Caco-2 (cell line): ENCODE data around the gene BCL3. TPM values are rescaled to one million over a fixed set of nuclear protein-coding genes. Genes with fewer than 3 reads are reported as not detected.
A peak's percentile ranks its signal among the peaks of the same experiment; 100 is the strongest.
"Not testable (repeated sequence)": the region's sequence is repeated elsewhere in the genome, so short reads cannot be mapped to it uniquely, and the experiment has no call there.

Experiments
- BruUV-seq: library from RNA; stranded (reverse); fragments of 400-500 nt; replicated peaks from 2 replicates; lab custom pipeline; 2021; lab: Mats Ljungman, UMichigan
- CTCF ChIA-PET: fragments of 300-600 bp; sonication (Branson Sonifier 250); formaldehyde crosslinking; loops from one replicate; lab custom pipeline; 2022; ENCODE audit warnings: antibody characterized with exemption; lab: Charles Lee
- POLR2A ChIA-PET: fragments of 300-600 bp; sonication (Branson Sonifier 250); formaldehyde crosslinking; loops from one replicate; lab custom pipeline; 2022; ENCODE audit warnings: antibody characterized with exemption; lab: Charles Lee
- DNase-seq, 2 experiments: peaks; one replicate each; pipeline versions ENCODE4 v3.0.0 to v3.0.0-alpha.2; 2020 to 2022
- H3K27me3 ChIP-seq: replicated peaks from 2 replicates; pipeline ENCODE4 v1.6.0; 2011; ENCODE audit warnings: low read length; ENCODE audit not compliant: control insufficient read depth, insufficient read depth
- H3K36me3 ChIP-seq: 2 replicates; pipeline ENCODE4 v1.5.1; 2011; ENCODE audit warnings: low read length; ENCODE audit not compliant: control insufficient read depth, insufficient read depth
- H3K4me1 ChIP-seq: fragments of 250-450 bp; sonication (Bioruptor Pico); 2 replicates; pipeline ENCODE4 v1.5.1; 2020; ENCODE audit warnings: mild to moderate bottlenecking
- H3K4me3 ChIP-seq: 2 replicates; pipeline ENCODE4 v1.5.1; 2011; ENCODE audit warnings: low read depth, mild to moderate bottlenecking, control low read depth, low read length
- H3K9me3 ChIP-seq: fragments of 250-450 bp; sonication (Bioruptor Pico); 2 replicates; pipeline ENCODE4 v1.5.1; 2020; ENCODE audit warnings: mild to moderate bottlenecking, moderate library complexity
- H3K27ac Mint-ChIP-seq: one replicate; pipeline ENCODE4 v1.8.0; 2022; ENCODE audit warnings: mixed read lengths; ENCODE audit not compliant: unreplicated experiment
- H3K27me3 Mint-ChIP-seq: one replicate; pipeline ENCODE4 v1.8.0; 2022; ENCODE audit warnings: mixed read lengths; ENCODE audit not compliant: insufficient read depth, unreplicated experiment
- H3K36me3 Mint-ChIP-seq: one replicate; pipeline ENCODE4 v1.8.0; 2022; ENCODE audit warnings: mild to moderate bottlenecking, mixed read lengths; ENCODE audit not compliant: insufficient read depth, unreplicated experiment
- H3K4me1 Mint-ChIP-seq: one replicate; pipeline ENCODE4 v1.8.0; 2022; ENCODE audit warnings: low read depth, mixed read lengths; ENCODE audit not compliant: unreplicated experiment
- H3K4me3 Mint-ChIP-seq: one replicate; pipeline ENCODE4 v1.8.0; 2022; ENCODE audit warnings: mild to moderate bottlenecking, moderate library complexity, mixed read lengths; ENCODE audit not compliant: unreplicated experiment
- H3K9me3 Mint-ChIP-seq: one replicate; pipeline ENCODE4 v1.8.0; 2022; ENCODE audit warnings: mixed read lengths; ENCODE audit not compliant: unreplicated experiment
- intact Hi-C: fragments of 100-400 bp; cut with micrococcal nuclease; formaldehyde crosslinking; loops from one replicate; pipeline ENCODE4 v1.10.0; 2022; ENCODE audit not compliant: unreplicated experiment
- total RNA-seq: library from RNA; stranded (reverse); gene quantifications from 2 replicates; pipeline ENCODE4 v1.2.3, GENCODE V29; 2022
- TF ChIP-seq, protein P1 (sequence below), 2 experiments: fragments of 200-600 bp in 1 of 2; IDR thresholded peaks; 1 replicate in 1 of 2; 2 replicates in 1 of 2; pipeline versions ENCODE4 v1.5.1 to v1.8.0; 2011 to 2022; ENCODE audit warnings: antibody characterized with exemption in 1 of 2, control low read depth in 1 of 2, inconsistent platforms in 1 of 2, low read depth in 1 of 2, low read length in 1 of 2, mild to moderate bottlenecking in 1 of 2, moderate library complexity in 1 of 2; ENCODE audit not compliant: insufficient read depth in 1 of 2, severe bottlenecking in 1 of 2, unreplicated experiment in 1 of 2

Gene BCL3
- total RNA-seq, 1 experiment from 2014 or later = 15.5 TPM

GRCh38 chr19:44718441-44719261 lies 29.9 kb upstream of the BCL3 start:
- Mint-ChIP-seq H3K4me1 (peaks cover 26% of the 10 kb centered on the region), H3K36me3 (peaks cover 19% of the 10 kb centered on the region), H3K4me3 (peak overlapping the region; percentile 71), H3K27ac (peak overlapping the region; percentile 96), H3K9me3 (peaks cover 15% of the 10 kb centered on the region), H3K27me3 (no peaks in the 10 kb centered on the region)
- TSS peak; percentile 74 for BruUV-seq
- Histone ChIP-seq H3K36me3 (no peaks in the 10 kb centered on the region; the same call in 1 of the 2 replicates), H3K27me3 (no peaks in the 10 kb centered on the region), H3K4me3 (0 out of 2 replicates have a peak overlapping the region, but pooled peaks have one; percentile 5), H3K9me3 (peaks cover 14% of the 10 kb centered on the region), H3K4me1 (peaks cover 34% of the 10 kb centered on the region)
- ChIA-PET POLR2A (interaction anchor here (1.0 to 1.3 kb wide), 2 partner anchors 24 to 52 kb away, joined by 5 to 8 read pairs; no protein-coding TSS in a partner anchor), CTCF (interaction anchor here (0.8 to 0.9 kb wide), 2 partner anchors 52 to 89 kb away, joined by 4 read pairs; no protein-coding TSS in a partner anchor)
- TF ChIP-seq, protein P1, sequence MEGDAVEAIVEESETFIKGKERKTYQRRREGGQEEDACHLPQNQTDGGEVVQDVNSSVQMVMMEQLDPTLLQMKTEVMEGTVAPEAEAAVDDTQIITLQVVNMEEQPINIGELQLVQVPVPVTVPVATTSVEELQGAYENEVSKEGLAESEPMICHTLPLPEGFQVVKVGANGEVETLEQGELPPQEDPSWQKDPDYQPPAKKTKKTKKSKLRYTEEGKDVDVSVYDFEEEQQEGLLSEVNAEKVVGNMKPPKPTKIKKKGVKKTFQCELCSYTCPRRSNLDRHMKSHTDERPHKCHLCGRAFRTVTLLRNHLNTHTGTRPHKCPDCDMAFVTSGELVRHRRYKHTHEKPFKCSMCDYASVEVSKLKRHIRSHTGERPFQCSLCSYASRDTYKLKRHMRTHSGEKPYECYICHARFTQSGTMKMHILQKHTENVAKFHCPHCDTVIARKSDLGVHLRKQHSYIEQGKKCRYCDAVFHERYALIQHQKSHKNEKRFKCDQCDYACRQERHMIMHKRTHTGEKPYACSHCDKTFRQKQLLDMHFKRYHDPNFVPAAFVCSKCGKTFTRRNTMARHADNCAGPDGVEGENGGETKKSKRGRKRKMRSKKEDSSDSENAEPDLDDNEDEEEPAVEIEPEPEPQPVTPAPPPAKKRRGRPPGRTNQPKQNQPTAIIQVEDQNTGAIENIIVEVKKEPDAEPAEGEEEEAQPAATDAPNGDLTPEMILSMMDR (IDR thresholded peaks at IDR 0.05; ENCODE audit: insufficient read depth in 1 of 2, low read depth in 1 of 2, low read length in 1 of 2, severe bottlenecking in 1 of 2, unreplicated experiment in 1 of 2) = no peak
- intact Hi-C loops = loop anchor here (1.0 kb wide), 1 partner anchor 23 kb away; no protein-coding TSS in a partner anchor
- DNase-seq = peak; percentile 70 to 81

- no peak overlapping the region for H3K4me3 Mint-ChIP-seq
- peaks cover 15% of the 10 kb centered on the region for H3K9me3 Mint-ChIP-seq
- BruUV-seq = no TSS peak
- Histone ChIP-seq H3K36me3 (no peaks in the 10 kb centered on the region; the same call in 1 of the 2 replicates), H3K4me3 (no peak overlapping the region), H3K9me3 (peaks cover 14% of the 10 kb centered on the region), H3K4me1 (peaks cover 39% of the 10 kb centered on the region), H3K27me3 (no peaks in the 10 kb centered on the region)
- H3K27me3 Mint-ChIP-seq = no peaks in the 10 kb centered on the region
- intact Hi-C loops = no loop called here
- peaks cover 32% of the 10 kb centered on the region for H3K4me1 Mint-ChIP-seq
- ChIA-PET CTCF (interaction anchor here (0.8 kb wide), 1 partner anchor 52 kb away, joined by 4 read pairs; no protein-coding TSS in a partner anchor), POLR2A (no interaction called here)
- no peak for DNase-seq
- TF ChIP-seq, protein P1 (IDR thresholded peaks at IDR 0.05; ENCODE audit: insufficient read depth in 1 of 2, low read depth in 1 of 2, low read length in 1 of 2, severe bottlenecking in 1 of 2, unreplicated experiment in 1 of 2) = no peak
- peaks cover 13% of the 10 kb centered on the region for H3K36me3 Mint-ChIP-seq
- H3K27ac Mint-ChIP-seq = peak overlapping the region; percentile 96
These were observed 29.2 kb upstream of the BCL3 start for GRCh38 chr19:44719262-44719701.

DNA sequence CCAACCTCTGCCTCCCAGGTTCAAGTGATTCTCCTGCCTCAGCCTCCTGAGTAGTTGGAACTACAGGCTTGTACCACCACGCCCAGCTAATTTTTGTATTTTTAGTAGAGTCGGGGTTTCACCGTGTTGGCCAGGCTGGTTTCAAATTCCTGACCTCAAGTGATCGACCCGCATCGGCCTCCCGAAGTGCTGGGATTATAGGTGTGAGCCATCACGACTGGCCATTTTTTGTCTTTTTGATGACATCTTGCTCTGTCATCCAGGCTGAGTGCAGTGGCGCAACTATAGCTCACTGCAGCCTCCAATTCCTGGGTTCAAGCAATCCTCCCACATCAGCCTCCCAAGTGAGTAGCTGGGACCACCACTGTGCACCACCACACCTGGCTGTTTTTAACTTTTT lies 28.1 kb upstream of the BCL3 start:
- H3K27me3 Mint-ChIP-seq, H3K9me3 Mint-ChIP-seq, DNase-seq, H3K27me3 ChIP-seq, H3K36me3 ChIP-seq, H3K36me3 Mint-ChIP-seq, H3K4me3 ChIP-seq, H3K27ac Mint-ChIP-seq, H3K4me3 Mint-ChIP-seq, intact Hi-C loops, BruUV-seq, H3K9me3 ChIP-seq: not testable (repeated sequence)
- ChIA-PET CTCF (interaction anchor here (5.5 kb wide), 1 partner anchor 51 kb away, joined by 206 read pairs; no protein-coding TSS in a partner anchor), POLR2A (interaction anchor here (0.6 kb wide), 1 partner anchor 1110 kb away, joined by 4 read pairs; no protein-coding TSS in a partner anchor)
- H3K4me1 ChIP-seq = peaks cover 48% of the 10 kb centered on the region
- peaks cover 40% of the 10 kb centered on the region for H3K4me1 Mint-ChIP-seq
